ENCODE data around the gene FOXP3.

DNA sequence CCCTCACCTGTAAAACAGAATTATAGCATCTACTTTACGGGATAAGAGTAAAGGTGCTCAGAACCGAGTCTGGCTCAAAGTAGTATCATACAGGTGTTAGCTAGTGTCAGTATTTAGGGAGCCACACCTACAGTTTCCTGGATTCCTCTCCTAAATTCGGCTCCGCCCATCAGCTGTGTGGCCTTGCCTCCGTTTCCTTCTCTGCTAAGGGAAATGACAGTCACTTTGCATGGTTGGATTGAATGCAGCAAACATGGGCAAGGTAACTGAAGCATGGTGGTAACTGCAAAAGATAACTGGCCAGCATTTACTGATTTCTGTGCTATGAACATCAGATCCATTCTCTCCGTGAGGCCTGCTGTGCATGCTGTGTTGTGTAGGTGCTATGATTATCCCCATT, 7.9 kb upstream of the FOXP3 start:
- TF ChIP-seq CTCF (IDR thresholded peaks at IDR 0.05) (no peak), POLR2A (IDR thresholded peaks at IDR 0.05) (no peak)

All from vagina (tissue), 2 donors.